ENCODE measurements around the gene FAM149A.

GRCh38 chr4:186158966-186159365, 54.5 kb downstream of the FAM149A start:
- TF ChIP-seq, protein P1, sequence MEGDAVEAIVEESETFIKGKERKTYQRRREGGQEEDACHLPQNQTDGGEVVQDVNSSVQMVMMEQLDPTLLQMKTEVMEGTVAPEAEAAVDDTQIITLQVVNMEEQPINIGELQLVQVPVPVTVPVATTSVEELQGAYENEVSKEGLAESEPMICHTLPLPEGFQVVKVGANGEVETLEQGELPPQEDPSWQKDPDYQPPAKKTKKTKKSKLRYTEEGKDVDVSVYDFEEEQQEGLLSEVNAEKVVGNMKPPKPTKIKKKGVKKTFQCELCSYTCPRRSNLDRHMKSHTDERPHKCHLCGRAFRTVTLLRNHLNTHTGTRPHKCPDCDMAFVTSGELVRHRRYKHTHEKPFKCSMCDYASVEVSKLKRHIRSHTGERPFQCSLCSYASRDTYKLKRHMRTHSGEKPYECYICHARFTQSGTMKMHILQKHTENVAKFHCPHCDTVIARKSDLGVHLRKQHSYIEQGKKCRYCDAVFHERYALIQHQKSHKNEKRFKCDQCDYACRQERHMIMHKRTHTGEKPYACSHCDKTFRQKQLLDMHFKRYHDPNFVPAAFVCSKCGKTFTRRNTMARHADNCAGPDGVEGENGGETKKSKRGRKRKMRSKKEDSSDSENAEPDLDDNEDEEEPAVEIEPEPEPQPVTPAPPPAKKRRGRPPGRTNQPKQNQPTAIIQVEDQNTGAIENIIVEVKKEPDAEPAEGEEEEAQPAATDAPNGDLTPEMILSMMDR (IDR thresholded peaks at IDR 0.05 in 2 of 3, conservative IDR thresholded peaks at IDR 0.05 in 1 of 3; ENCODE audit: borderline replicate concordance in 1 of 3, insufficient read depth in 1 of 3, low read depth in 2 of 3, low read length in 2 of 3): no peak
- TF ChIP-seq EZH2 (IDR thresholded peaks at IDR 0.05) (no peak), POLR2AphosphoS5 (IDR thresholded peaks at IDR 0.05; ENCODE audit: low read depth, low read length) (no peak), MAX (IDR thresholded peaks at IDR 0.05) (no peak), TCF7L2 (IDR thresholded peaks at IDR 0.05; ENCODE audit: borderline replicate concordance, extremely low read depth, insufficient read depth, insufficient read length) (no peak), POLR2A (IDR thresholded peaks at IDR 0.05; ENCODE audit: borderline replicate concordance, extremely low read depth, insufficient read depth, insufficient read length) (no peak), ZNF274 (IDR thresholded peaks at IDR 0.05; ENCODE audit: low read depth, low read length) (no peak), CEBPB (IDR thresholded peaks at IDR 0.05; ENCODE audit: low read depth) (no peak)

All from HCT116 (cell line).